GM06990 (cell line): Measurements from ENCODE around the gene DYRK3.

Experiments used
- DNase-seq: peaks from one replicate; pipeline ENCODE4 v3.0.0-alpha.2; 2011; ENCODE audit not compliant: insufficient read length; ENCODE audit errors: extremely low read depth
- H3K27me3 ChIP-seq: replicated peaks from 2 replicates; pipeline ENCODE4 v1.6.0; 2011; ENCODE audit warnings: low read length; ENCODE audit not compliant: control insufficient read depth, insufficient read depth
- H3K36me3 ChIP-seq: 2 replicates; pipeline ENCODE4 v1.5.1; 2011; ENCODE audit warnings: low read length; ENCODE audit not compliant: control insufficient read depth, insufficient read depth
- H3K4me3 ChIP-seq: replicated peaks from 2 replicates; pipeline ENCODE4 v1.5.1; 2011; ENCODE audit warnings: low read depth, mild to moderate bottlenecking, control low read depth, low read length
- CTCF ChIP-seq: IDR thresholded peaks from 2 replicates; pipeline ENCODE4 v1.5.1; 2011; ENCODE audit warnings: low read length, control low read depth, mild to moderate bottlenecking, inconsistent platforms; ENCODE audit not compliant: insufficient read depth, poor library complexity, severe bottlenecking

Gene DYRK3

GRCh38 chr1:206646504-206646903 is 11.2 kb downstream of the DYRK3 start:
- no peak for DNase-seq

GRCh38 chr1:206647224-206647623 is 11.9 kb downstream of the DYRK3 start:
- TF ChIP-seq CTCF, result no peak
- no peak for DNase-seq
- H3K4me3 ChIP-seq, result no peak overlapping the region
- H3K27me3 ChIP-seq, result no peaks in the 10 kb centered on the region
- peaks cover 6% of the 10 kb centered on the region for H3K36me3 ChIP-seq

More at GRCh38 chr1:206646504-206646903, 11.2 kb downstream of the DYRK3 start:
- no peak for TF ChIP-seq CTCF
- no peaks in the 10 kb centered on the region for H3K27me3 ChIP-seq
- H3K36me3 ChIP-seq, result peaks cover 6% of the 10 kb centered on the region
- no peak overlapping the region for H3K4me3 ChIP-seq

- H3K36me3 ChIP-seq, result peaks cover 6% of the 10 kb centered on the region
- no peak overlapping the region for H3K4me3 ChIP-seq
- DNase-seq, result no peak
- H3K27me3 ChIP-seq, result no peaks in the 10 kb centered on the region
- TF ChIP-seq CTCF, result no peak
Observed at GRCh38 chr1:206649261-206649921, 14.1 kb downstream of the DYRK3 start.

GRCh38 chr1:206651014-206651413 is 15.7 kb downstream of the DYRK3 start:
- Histone ChIP-seq H3K36me3 (peaks cover 6% of the 10 kb centered on the region), H3K27me3 (no peaks in the 10 kb centered on the region), H3K4me3 (no peak overlapping the region)
- no peak for TF ChIP-seq CTCF
- no peak for DNase-seq

- TF ChIP-seq CTCF, result no peak
- DNase-seq, result no peak
- H3K36me3 ChIP-seq, result peaks cover 6% of the 10 kb centered on the region
- H3K4me3 ChIP-seq, result no peak overlapping the region
- H3K27me3 ChIP-seq, result no peaks in the 10 kb centered on the region
Observed at GRCh38 chr1:206651958-206652890, 16.9 kb downstream of the DYRK3 start.
